HepG2 (cell line): ENCODE results near the gene EID3. TPM values are rescaled to one million over a fixed set of nuclear protein-coding genes. Genes with fewer than 3 reads are reported as not detected.

Experiments
- ATAC-seq: fragments of 200-7000 bp; cut with Tn5 transposase; 3 replicates; pipeline ENCODE4 v1.9.1; 2020; ENCODE audit warnings: mild to moderate bottlenecking, moderate library complexity
- BruUV-seq: library from RNA; stranded (reverse); fragments of 400-500 nt; replicated peaks from 2 replicates; lab custom pipeline; 2021; lab: Mats Ljungman, UMichigan
- CTCF ChIA-PET: fragments of 300-600 bp; formaldehyde crosslinking; extraction: SDS; loops from one replicate; lab custom pipeline; 2021; ENCODE audit warnings: low total read pairs, inconsistent platforms, low intra/inter-chr PET ratio; lab: Yijun Ruan, JAX
- POLR2A ChIA-PET: fragments of 350-600 bp; sonication (Branson Sonifier 250); formaldehyde crosslinking; loops from one replicate; lab custom pipeline; 2020; ENCODE audit warnings: antibody characterized with exemption, inconsistent platforms; lab: Yijun Ruan, JAX
- DNase-seq: peaks from one replicate; pipeline ENCODE4 v3.0.0-alpha.2; 2015; ENCODE audit warnings: low spot score
- FAIRE-seq: peaks from 3 replicates; lab custom pipeline; 2011; peaks lifted over from hg19 to GRCh38; lab: Jason Lieb, UNC
- H2AFZ ChIP-seq: one replicate; pipeline ENCODE4 v1.6.1; 2011; ENCODE audit warnings: low read length, inconsistent platforms
- H3K27ac ChIP-seq: fragments of 300-600 bp; 3 replicates; pipeline ENCODE4 v1.8.0; 2011; ENCODE audit warnings: mixed run types, mild to moderate bottlenecking, mixed read lengths, low read length, inconsistent platforms; ENCODE audit not compliant: insufficient read depth; ENCODE audit errors: extremely low read length
- H3K27me3 ChIP-seq, 2 experiments: fragments of 200-600 bp in 1 of 2; 2 replicates in 1 of 2; 3 replicates in 1 of 2; pipeline versions ENCODE4 v1.6.0 to v1.8.0; 2011; ENCODE audit warnings: low read length in 2 of 2, mild to moderate bottlenecking in 2 of 2, moderate library complexity in 2 of 2, inconsistent platforms in 1 of 2; ENCODE audit not compliant: insufficient read depth in 2 of 2, control insufficient read depth in 1 of 2
- H3K36me3 ChIP-seq, 2 experiments: fragments of 200-600 bp in 1 of 2; replicated peaks in 1 of 2; 2 replicates in 1 of 2; 3 replicates in 1 of 2; pipeline versions ENCODE4 v1.5.1 to v1.8.0; 2011; ENCODE audit warnings: low read length in 2 of 2, inconsistent platforms in 1 of 2; ENCODE audit not compliant: insufficient read depth in 2 of 2, control insufficient read depth in 1 of 2
- H3K4me1 ChIP-seq: 2 replicates; pipeline ENCODE4 v1.5.1; 2012; ENCODE audit warnings: low read length, inconsistent platforms; ENCODE audit not compliant: insufficient read depth
- H3K4me2 ChIP-seq: 2 replicates; pipeline ENCODE4 v1.6.0; 2011; ENCODE audit warnings: low read depth, low read length, inconsistent platforms
- H3K4me3 ChIP-seq, 3 experiments: fragments of 200-600 bp in 1 of 3; sonication (generic), shearing (Covaris generic) in 1 of 3; replicated peaks in 1 of 3; 2 replicates each; pipeline ENCODE4 v1.5.1; 2011 to 2016; ENCODE audit warnings: low read length in 3 of 3, inconsistent platforms in 2 of 3, low read depth in 2 of 3, mild to moderate bottlenecking in 2 of 3, control low read depth in 1 of 3, mixed read lengths in 1 of 3; ENCODE audit not compliant: insufficient read depth in 1 of 3
- H3K79me2 ChIP-seq: one replicate; pipeline ENCODE4 v1.6.1; 2011; ENCODE audit warnings: low read length, inconsistent platforms; ENCODE audit not compliant: insufficient read depth
- H3K9ac ChIP-seq: 2 replicates; pipeline ENCODE4 v1.6.0; 2011; ENCODE audit warnings: mild to moderate bottlenecking, low read depth, low read length, inconsistent platforms; ENCODE audit not compliant: insufficient read depth
- H3K9me3 ChIP-seq: 2 replicates; pipeline ENCODE4 v1.5.1; 2012; ENCODE audit warnings: mild to moderate bottlenecking, low read length
- H4K20me1 ChIP-seq: 2 replicates; pipeline ENCODE4 v1.6.0; 2011; ENCODE audit warnings: inconsistent platforms, mild to moderate bottlenecking, low read length, moderate library complexity; ENCODE audit not compliant: insufficient read depth
- JUND ChIP-seq: sonication (generic); formaldehyde crosslinking; IDR thresholded peaks from 2 replicates; pipeline ENCODE4 v1.8.0; 2022; ENCODE audit warnings: mild to moderate bottlenecking, missing genetic modification reagents
- KLF6 ChIP-seq: IDR thresholded peaks from 2 replicates; pipeline ENCODE4 v1.8.0; 2016; ENCODE audit warnings: missing biosample characterization, missing genetic modification reagents
- NFIC ChIP-seq: IDR thresholded peaks from 2 replicates; pipeline ENCODE4 v1.6.1; 2012; ENCODE audit warnings: mild to moderate bottlenecking, low read length, inconsistent platforms
- RXRA ChIP-seq: sonication (generic); formaldehyde crosslinking; IDR thresholded peaks from 2 replicates; pipeline ENCODE4 v1.5.1; 2020; ENCODE audit warnings: missing genetic modification reagents
- THRA ChIP-seq: sonication (generic); formaldehyde crosslinking; IDR thresholded peaks from 2 replicates; pipeline ENCODE4 v1.4.0; 2020; ENCODE audit warnings: missing genetic modification reagents, borderline replicate concordance
- ZNF142 ChIP-seq: sonication (generic); formaldehyde crosslinking; IDR thresholded peaks from 2 replicates; pipeline ENCODE4 v1.4.0; 2020; ENCODE audit warnings: missing genetic modification reagents
- ZNF850 ChIP-seq: sonication (generic); formaldehyde crosslinking; conservative IDR thresholded peaks from 2 replicates; pipeline ENCODE4 v1.9.0; 2021; ENCODE audit warnings: mild to moderate bottlenecking, missing genetic modification reagents
- in situ Hi-C: cut with HindIII; loops from 2 replicates; pipeline ENCODE4 v1.10.0; 2017; ENCODE audit warnings: low pct_unique_long_range_greater_than_20kb; ENCODE audit not compliant: extremely low pct_ligation_motif_present
- intact Hi-C: fragments of 100-400 bp; cut with micrococcal nuclease; formaldehyde crosslinking; loops from one replicate; pipeline ENCODE4 v1.10.0; 2022; ENCODE audit not compliant: unreplicated experiment
- polyA plus RNA-seq, 8 experiments: library from polyadenylated mRNA; depleted of rRNA in 3 of 8; stranded (reverse) in 7 of 8; unstranded in 1 of 8; fragments of >200 nt; fragmentation: Illumina TruSeq in 4 of 8; extraction: Trizol in 4 of 8; gene quantifications; 2 replicates each; pipeline versions ENCODE4 v1.2.1 to v1.2.3, GENCODE V29; 2011 to 2016; ENCODE audit warnings: low read depth in 4 of 8, missing spikeins in 1 of 8, mixed read lengths in 1 of 8; ENCODE audit not compliant: insufficient read depth in 1 of 8
- total RNA-seq, 5 experiments: library from RNA; depleted of rRNA; stranded (reverse); fragments of >200 nt; fragmentation: Illumina TruSeq; extraction: Trizol; gene quantifications; 2 replicates each; pipeline ENCODE4 v1.2.3, GENCODE V29; 2016; ENCODE audit warnings: low read depth in 1 of 5
- TF ChIP-seq, protein P1 (sequence below): sonication (generic); formaldehyde crosslinking; IDR thresholded peaks from 2 replicates; pipeline ENCODE4 v1.4.0; 2020; ENCODE audit warnings: mild to moderate bottlenecking, missing genetic modification reagents

EID3 gene
- total and polyA plus RNA-seq, 2 of the 13 experiments (the other 11 are each of a cell fraction or from before 2014, with no cell fraction given): 0.38 to 4.5 TPM

DNA sequence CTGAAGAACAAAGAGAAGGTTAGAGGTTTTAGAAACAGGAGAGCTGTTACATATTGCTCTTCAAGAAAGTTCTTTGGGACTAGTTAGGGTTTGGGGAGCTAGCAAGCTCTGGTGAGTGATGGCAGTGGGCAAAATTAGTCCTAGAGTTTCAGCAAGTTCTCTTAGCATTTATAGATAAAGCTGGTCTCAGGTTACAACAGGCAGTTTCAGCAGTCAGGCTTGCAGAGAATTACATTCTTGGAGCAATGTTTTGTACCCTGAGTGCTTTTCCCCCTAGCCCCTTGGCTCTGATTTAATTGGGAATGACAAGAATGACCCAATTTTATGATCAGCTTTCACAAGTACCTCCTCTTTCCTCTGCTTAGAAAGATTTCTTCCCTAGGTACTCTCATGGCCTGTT lies 21.4 kb upstream of the EID3 start:
- H3K36me3 ChIP-seq: no peaks in the 10 kb centered on the region
- ChIA-PET POLR2A (interaction anchor here (0.8 kb wide), 1 partner anchor 11 kb away, joined by 5 read pairs; no protein-coding TSS in a partner anchor), CTCF (no interaction called here)
- H3K4me3 ChIP-seq: no peak overlapping the region
- peaks cover 22% of the 10 kb centered on the region for H3K4me1 ChIP-seq
- H2AFZ ChIP-seq: no peak overlapping the region
- no peak overlapping the region for H3K4me2 ChIP-seq
- intact Hi-C loops: no loop called here
- no peak overlapping the region for H3K9ac ChIP-seq
- H3K27me3 ChIP-seq: no peaks in the 10 kb centered on the region; a peak in 1 of 5 replicates
- FAIRE-seq (no peak), ATAC-seq (no peak), DNase-seq (no peak)
- H3K27ac ChIP-seq: no peak overlapping the region
- peaks cover 3% of the 10 kb centered on the region for H3K79me2 ChIP-seq
- no peaks in the 10 kb centered on the region for H3K9me3 ChIP-seq
- H4K20me1 ChIP-seq: no peaks in the 10 kb centered on the region
- in situ Hi-C loops: loop anchor here (10.0 kb wide), 1 partner anchor 67 kb away; the partner anchor contains the start of gene TXNRD1
- TF ChIP-seq KLF6: no peak
- TF ChIP-seq NFIC: no peak
- no peak for TF ChIP-seq ZNF850 (CRISPR knock-in tag)
- TF ChIP-seq RXRA (CRISPR knock-in tag): no peak
- TF ChIP-seq ZNF142 (CRISPR knock-in tag): no peak
- TF ChIP-seq, protein P1, sequence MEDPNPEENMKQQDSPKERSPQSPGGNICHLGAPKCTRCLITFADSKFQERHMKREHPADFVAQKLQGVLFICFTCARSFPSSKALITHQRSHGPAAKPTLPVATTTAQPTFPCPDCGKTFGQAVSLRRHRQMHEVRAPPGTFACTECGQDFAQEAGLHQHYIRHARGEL (CRISPR knock-in tag): no peak
- no peak for TF ChIP-seq JUND (CRISPR knock-in tag)
- no peak for TF ChIP-seq THRA (CRISPR knock-in tag)
- TF ChIP-seq, all 625 proteins: peak for 0
- no TSS peak for BruUV-seq
